Uterus (tissue), 2 donors: ENCODE results near the gene FOXB2.

Experiments used
- CTCF ChIP-seq, 4 experiments: fragments of 200-600 bp in 2 of 4; fragments of 450-650 bp in 2 of 4; sonication (generic) in 2 of 4; IDR thresholded peaks; one replicate each; pipeline ENCODE4 v1.5.1; 2016 to 2019; ENCODE audit warnings: antibody characterized with exemption in 4 of 4, mild to moderate bottlenecking in 2 of 4, moderate library complexity in 1 of 4
- POLR2A ChIP-seq, 2 donors: fragments of 450-650 bp; IDR thresholded peaks; one replicate each; pipeline ENCODE4 v1.6.1; 2016; ENCODE audit warnings: antibody characterized with exemption in 2 of 2, mild to moderate bottlenecking in 1 of 2, moderate library complexity in 1 of 2

DNA sequence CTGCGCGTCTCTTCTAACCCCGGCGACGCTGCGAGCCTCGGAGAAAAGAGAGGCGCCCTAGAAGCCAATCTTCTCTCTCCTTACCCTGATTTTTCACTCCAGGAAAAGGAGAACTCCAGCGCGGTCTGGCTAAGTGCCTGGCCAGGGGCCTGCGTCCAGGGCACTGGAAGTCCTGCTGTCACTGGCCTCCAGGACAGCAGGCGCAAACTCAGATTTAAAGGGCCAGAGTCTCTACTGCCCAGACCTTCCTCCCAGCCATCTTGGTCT, 553 bp upstream of the FOXB2 start:
- TF ChIP-seq POLR2A (IDR thresholded peaks at IDR 0.05) (no peak), CTCF (IDR thresholded peaks at IDR 0.05) (no peak)
